Kidney (tissue), 14 donors: Measurements from ENCODE around the gene A2M. TPM values are rescaled to one million over a fixed set of nuclear protein-coding genes. Genes with fewer than 3 reads are reported as not detected.

ENCODE experiments used
- DNase-seq, 5 donors: peaks; one replicate each; pipeline ENCODE4 v3.0.0-alpha.2; 2013 to 2020
- FAIRE-seq: peaks from 2 replicates; lab custom pipeline; 2012; peaks lifted over from hg19 to GRCh38; lab: Jason Lieb, UNC
- H3K27ac ChIP-seq, 2 donors: one replicate each; pipeline ENCODE4 v1.7.0; 2013; ENCODE audit warnings: low read depth in 2 of 2, low read length in 2 of 2, inconsistent platforms in 1 of 2
- H3K27me3 ChIP-seq: one replicate; pipeline ENCODE4 v1.7.1; 2013; ENCODE audit warnings: low read length, inconsistent platforms; ENCODE audit not compliant: control insufficient read depth, insufficient read depth
- H3K36me3 ChIP-seq, 3 donors: one replicate each; pipeline versions ENCODE4 v1.7.0 to v1.7.1; 2013; ENCODE audit warnings: low read length in 3 of 3, control low read depth in 1 of 3, inconsistent platforms in 1 of 3; ENCODE audit not compliant: insufficient read depth in 3 of 3, control insufficient read depth in 2 of 3
- H3K4me1 ChIP-seq, 3 donors: one replicate each; pipeline versions ENCODE4 v1.7.0 to v1.7.1; 2013; ENCODE audit warnings: low read length in 3 of 3, inconsistent platforms in 1 of 3, low read depth in 1 of 3; ENCODE audit not compliant: control insufficient read depth in 2 of 3, insufficient read depth in 2 of 3
- H3K4me3 ChIP-seq, 3 donors: one replicate each; pipeline versions ENCODE4 v1.7.0 to v1.8.1; 2013; ENCODE audit warnings: low read length in 3 of 3, control low read depth in 1 of 3, inconsistent platforms in 1 of 3
- H3K9ac ChIP-seq, 3 donors: one replicate each; pipeline versions ENCODE4 v1.7.0 to v1.7.1; 2013; ENCODE audit warnings: low read length in 3 of 3, control low read depth in 1 of 3, inconsistent platforms in 1 of 3
- H3K9me3 ChIP-seq, 3 donors: one replicate each; pipeline versions ENCODE4 v1.7.0 to v1.7.1; 2013; ENCODE audit warnings: low read length in 3 of 3, control low read depth in 1 of 3, inconsistent platforms in 1 of 3; ENCODE audit not compliant: control insufficient read depth in 2 of 3, insufficient read depth in 1 of 3
- CTCF ChIP-seq: IDR thresholded peaks from 3 replicates; pipeline ENCODE4 v1.5.1; 2012; ENCODE audit warnings: mild to moderate bottlenecking, moderate library complexity, borderline replicate concordance; ENCODE audit not compliant: insufficient read depth; ENCODE audit errors: extremely low read depth
- intact Hi-C: fragments of 100-400 bp; cut with DNase I; formaldehyde crosslinking; loops from one replicate; pipeline ENCODE4 v1.11.1; 2022
- polyA plus RNA-seq: library from polyadenylated mRNA; stranded (reverse); fragments of 350-450 nt; fragmentation: Illumina TruSeq; extraction: RNeasy Lipid Tissue Mini Kit (QIAGEN cat#74804); gene quantifications from one replicate; pipeline ENCODE4 v1.2.3, GENCODE V29; 2014; ENCODE audit warnings: low read depth, low replicate concordance; ENCODE audit not compliant: insufficient read depth
- total RNA-seq: library from RNA; stranded (reverse); fragmentation: NEBNext Ultra II Directional; extraction: Animal tissue kit (Norgen Biotek cat#: 25700); gene quantifications from one replicate; pipeline ENCODE4 v1.2.1, GENCODE V29; 2021
- donor health status: control.
- donor health status: control.
- donor health status: control.
- donor health status: control.
- donor health status: control.
- donor health status: DM: yes; HTN: yes; CAD: no.
- donor health status: Normal renal cell carcinoma (clear cell type).

The A2M gene
- total and polyA plus RNA-seq, 2 donors from 2014 or later: 745 to 971 TPM

DNA sequence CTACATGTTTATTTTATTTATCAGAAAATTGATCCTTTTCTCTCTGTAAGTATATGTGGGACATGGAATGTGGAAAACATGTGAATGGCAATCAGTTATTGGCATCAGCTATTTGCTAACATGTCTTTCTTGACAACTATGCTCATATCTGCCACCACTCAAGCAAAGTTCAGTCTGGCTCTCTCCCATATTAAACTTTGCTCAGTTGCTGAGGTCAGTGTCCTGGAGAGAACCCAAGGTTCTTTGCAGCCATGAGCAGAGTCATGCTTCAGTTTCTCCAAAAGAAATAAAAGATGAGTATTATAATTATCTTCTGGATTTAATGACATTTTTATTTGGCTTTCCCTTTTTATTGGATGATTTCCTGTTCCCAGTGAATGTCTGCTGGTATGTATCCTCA lies 42.6 kb downstream of the A2M start:
- no peaks in the 10 kb centered on the region for H3K4me1 ChIP-seq
- no peaks in the 10 kb centered on the region for H3K9me3 ChIP-seq
- FAIRE-seq (no peak), DNase-seq (no peak)
- no peak overlapping the region for H3K27ac ChIP-seq
- no peak for TF ChIP-seq CTCF
- intact Hi-C loops: no loop called here
- H3K27me3 ChIP-seq: no peaks in the 10 kb centered on the region
- no peak overlapping the region for H3K9ac ChIP-seq
- no peak overlapping the region for H3K4me3 ChIP-seq
- H3K36me3 ChIP-seq: peaks cover 0 to 31% (median 12%) of the 10 kb centered on the region in 3 donors

DNA sequence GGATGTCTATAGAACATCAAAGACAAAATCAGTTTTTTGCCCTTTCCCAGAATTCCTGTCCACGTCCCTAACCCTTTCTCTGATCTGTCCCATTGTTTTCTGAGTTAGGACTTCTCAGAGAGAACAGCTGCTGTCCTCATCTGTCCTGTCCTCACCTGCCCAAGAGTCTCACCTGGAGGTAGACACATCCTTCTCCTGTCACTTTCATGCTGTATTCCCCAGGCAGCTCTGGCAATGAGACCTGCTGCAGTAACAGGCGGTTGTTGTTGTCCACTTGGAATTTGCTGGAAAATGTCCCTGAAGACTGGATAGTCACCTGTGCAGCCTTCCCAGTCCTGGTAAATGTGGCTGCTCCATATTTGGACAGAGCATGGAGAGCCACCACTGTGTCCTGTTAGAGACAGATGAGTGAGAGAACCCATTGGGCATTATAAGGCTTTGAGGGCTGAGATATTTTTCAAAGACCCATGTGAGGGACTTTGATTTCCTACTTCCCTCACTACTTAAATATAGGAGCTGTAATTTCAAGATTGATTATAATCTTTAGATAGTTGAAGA lies 43.2 kb downstream of the A2M start:
- intact Hi-C loops: no loop called here
- Histone ChIP-seq H3K4me3 (no peak overlapping the region), H3K4me1 (no peaks in the 10 kb centered on the region), H3K9me3 (no peaks in the 10 kb centered on the region), H3K27ac (no peak overlapping the region), H3K36me3 (peaks cover 0 to 28% (median 12%) of the 10 kb centered on the region in 3 donors), H3K9ac (no peak overlapping the region), H3K27me3 (no peaks in the 10 kb centered on the region)
- no peak for TF ChIP-seq CTCF
- FAIRE-seq: no peak
- DNase-seq: no peak

DNA sequence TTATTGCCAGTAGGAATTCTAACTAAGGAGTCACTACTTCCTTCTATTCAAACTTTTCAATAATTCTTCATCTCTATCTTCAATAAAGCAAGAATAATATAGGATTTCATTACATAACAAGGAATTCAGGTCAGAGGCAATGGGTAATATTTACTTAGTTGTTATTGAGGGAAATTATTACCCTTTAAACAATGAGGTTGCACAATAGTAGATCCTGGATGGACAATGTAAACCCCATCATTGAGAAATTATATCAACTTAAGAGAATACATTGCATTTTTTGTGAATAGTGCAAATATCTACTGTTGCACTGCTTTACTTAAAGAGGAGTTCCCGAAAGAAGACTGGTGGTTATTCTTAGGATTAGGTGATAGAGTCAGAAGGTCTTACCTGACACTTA lies 43.8 kb downstream of the A2M start:
- Histone ChIP-seq H3K27me3 (no peaks in the 10 kb centered on the region), H3K9ac (no peak overlapping the region), H3K9me3 (no peaks in the 10 kb centered on the region), H3K36me3 (peaks cover 0 to 23% (median 9%) of the 10 kb centered on the region in 3 donors), H3K4me1 (no peaks in the 10 kb centered on the region), H3K27ac (no peak overlapping the region), H3K4me3 (no peak overlapping the region)
- FAIRE-seq: no peak
- no peak for DNase-seq
- no peak for TF ChIP-seq CTCF
- intact Hi-C loops: no loop called here

- Histone ChIP-seq H3K4me3 (no peak overlapping the region), H3K9me3 (no peaks in the 10 kb centered on the region), H3K27ac (no peak overlapping the region), H3K9ac (no peak overlapping the region), H3K4me1 (no peaks in the 10 kb centered on the region), H3K36me3 (peaks cover 0 to 20% (median 6%) of the 10 kb centered on the region in 3 donors), H3K27me3 (no peaks in the 10 kb centered on the region)
- intact Hi-C loops: no loop called here
- TF ChIP-seq CTCF: no peak
- DNase-seq: no peak
- no peak for FAIRE-seq
Observed at GRCh38 chr12:9071518-9071917, 44.2 kb downstream of the A2M start.
